DND-41 (cell line): Measurements from ENCODE around the gene TLR7.

Experiments used
- CTCF ChIP-seq: IDR thresholded peaks from 2 replicates; pipeline ENCODE4 v1.5.1; 2012; ENCODE audit warnings: borderline replicate concordance, low read length, moderate library complexity, mild to moderate bottlenecking; ENCODE audit not compliant: poor library complexity, severe bottlenecking; ENCODE audit errors: extremely low read depth
- EZH2 ChIP-seq: IDR thresholded peaks from 3 replicates; pipeline ENCODE4 v1.6.1; 2012; ENCODE audit warnings: borderline replicate concordance, low read depth, mild to moderate bottlenecking, moderate library complexity, low read length, inconsistent platforms; ENCODE audit not compliant: severe bottlenecking

- TF ChIP-seq CTCF = no peak
- no peak for TF ChIP-seq EZH2
Measured at GRCh38 chrX:12820737-12821136, 46.1 kb upstream of the TLR7 start.
